CD4-positive, alpha-beta T cell treated with Interleukin-6 for 4 hours (primary cell): Measurements from ENCODE around the gene LSM8.
A peak's percentile ranks its signal among the peaks of the same experiment; 100 is the strongest.
"Not testable (repeated sequence)": the region's sequence is repeated elsewhere in the genome, so short reads cannot be mapped to it uniquely, and the experiment has no call there.

Source experiments
- DNase-seq: peaks from one replicate; pipeline ENCODE4 v3.0.0-alpha.2; 2020; ENCODE audit warnings: mixed read lengths

LSM8 gene

GRCh38 chr7:118183786-118184564 is at the start of gene LSM8:
Gene LSM8 (plus strand): TSS chr7:118184164. CDS start chr7:118184224, 60 bp downstream.
- peak; percentile 97 for DNase-seq

GRCh38 chr7:118134420-118134819 is 49.5 kb upstream of the LSM8 start:
- not testable (repeated sequence) for DNase-seq

- DNase-seq = no peak
These were observed 43.5 kb upstream of the LSM8 start for GRCh38 chr7:118140468-118140867.

GRCh38 chr7:118142012-118142411 is 42.0 kb upstream of the LSM8 start:
- no peak for DNase-seq

GRCh38 chr7:118148930-118149329 is 35.0 kb upstream of the LSM8 start:
- DNase-seq = no peak

GRCh38 chr7:118149394-118149793 is 34.6 kb upstream of the LSM8 start:
- no peak for DNase-seq

GRCh38 chr7:118151671-118152070 is 32.3 kb upstream of the LSM8 start:
- DNase-seq = no peak

- DNase-seq = no peak
These were observed 31.8 kb upstream of the LSM8 start for GRCh38 chr7:118152149-118152548.

- DNase-seq = no peak
These were observed 31.3 kb upstream of the LSM8 start for GRCh38 chr7:118152654-118153053.

- peak; percentile 22 for DNase-seq
These were observed 30.3 kb upstream of the LSM8 start for GRCh38 chr7:118153551-118154177.

- DNase-seq = no peak
These were observed 25.2 kb upstream of the LSM8 start for GRCh38 chr7:118158766-118159165.

- DNase-seq = no peak
These were observed 14.8 kb upstream of the LSM8 start for GRCh38 chr7:118169146-118169545.

GRCh38 chr7:118175740-118176139 is 8.2 kb upstream of the LSM8 start:
- DNase-seq = no peak

GRCh38 chr7:118179191-118179590 is 4.8 kb upstream of the LSM8 start:
- DNase-seq = no peak

- DNase-seq = peak; percentile 23
These were observed 1.2 kb upstream of the LSM8 start for GRCh38 chr7:118182593-118183427.

- DNase-seq = no peak
These were observed 557 bp upstream of the LSM8 start for GRCh38 chr7:118183428-118183785.

GRCh38 chr7:118184565-118184940 is 589 bp downstream of the LSM8 start:
- DNase-seq = no peak

GRCh38 chr7:118185163-118185860 is 1.3 kb downstream of the LSM8 start:
- no peak for DNase-seq

GRCh38 chr7:118186501-118186900 is 2.5 kb downstream of the LSM8 start:
- DNase-seq = no peak

- no peak for DNase-seq
These were observed 10.6 kb downstream of the LSM8 start for GRCh38 chr7:118194571-118194970.

GRCh38 chr7:118195837-118196474 is 12.0 kb downstream of the LSM8 start:
- peak; percentile 69 for DNase-seq

- DNase-seq = no peak
These were observed 18.1 kb downstream of the LSM8 start for GRCh38 chr7:118202061-118202460.
